GM21381 (cell line): ENCODE measurements around the gene EHF.
"Not testable (repeated sequence)": the region's sequence is repeated elsewhere in the genome, so short reads cannot be mapped to it uniquely, and the experiment has no call there.

ENCODE experiments used
- ATAC-seq: cut with Tn5 transposase; IDR thresholded peaks from one replicate; pipeline ENCODE4 v1.9.1; 2021; ENCODE audit warnings: mild to moderate bottlenecking, moderate library complexity; ENCODE audit not compliant: unreplicated experiment

Gene EHF

DNA sequence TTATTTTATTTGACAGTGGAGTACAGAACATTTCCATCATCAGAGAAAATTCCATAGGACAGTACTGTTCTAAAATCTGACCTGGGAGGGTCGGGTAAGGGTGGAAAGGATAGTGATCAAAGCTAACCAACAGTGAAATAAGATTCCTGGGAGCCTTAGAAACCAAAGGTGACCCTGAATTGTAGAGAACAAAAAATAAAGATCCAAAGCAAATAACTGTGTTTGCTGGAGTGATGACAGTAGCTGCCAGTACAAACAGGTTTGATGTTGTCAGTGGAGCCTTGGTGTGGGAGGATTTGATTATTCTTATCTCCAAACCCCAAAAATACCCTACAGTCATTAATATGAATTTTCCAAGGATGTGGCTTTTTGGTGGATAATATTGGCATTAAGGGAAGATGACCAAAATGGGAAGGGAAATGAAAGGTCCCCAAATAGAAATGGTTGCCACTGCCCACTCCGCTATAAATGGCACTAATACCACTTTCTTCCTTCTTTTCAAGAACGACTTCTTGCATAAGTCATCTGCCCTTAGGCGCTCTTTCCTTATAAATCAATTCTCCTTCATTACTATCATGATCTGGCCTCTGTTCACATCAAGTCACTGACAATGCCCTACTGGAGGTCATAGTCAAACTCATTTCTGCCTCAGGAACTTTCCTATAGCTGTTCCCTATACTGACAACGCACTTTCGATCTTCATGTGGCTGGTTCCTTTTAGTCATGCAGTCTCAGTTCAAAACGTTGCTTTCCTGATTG is 44.4 kb downstream of the EHF start:
- no peak for ATAC-seq

DNA sequence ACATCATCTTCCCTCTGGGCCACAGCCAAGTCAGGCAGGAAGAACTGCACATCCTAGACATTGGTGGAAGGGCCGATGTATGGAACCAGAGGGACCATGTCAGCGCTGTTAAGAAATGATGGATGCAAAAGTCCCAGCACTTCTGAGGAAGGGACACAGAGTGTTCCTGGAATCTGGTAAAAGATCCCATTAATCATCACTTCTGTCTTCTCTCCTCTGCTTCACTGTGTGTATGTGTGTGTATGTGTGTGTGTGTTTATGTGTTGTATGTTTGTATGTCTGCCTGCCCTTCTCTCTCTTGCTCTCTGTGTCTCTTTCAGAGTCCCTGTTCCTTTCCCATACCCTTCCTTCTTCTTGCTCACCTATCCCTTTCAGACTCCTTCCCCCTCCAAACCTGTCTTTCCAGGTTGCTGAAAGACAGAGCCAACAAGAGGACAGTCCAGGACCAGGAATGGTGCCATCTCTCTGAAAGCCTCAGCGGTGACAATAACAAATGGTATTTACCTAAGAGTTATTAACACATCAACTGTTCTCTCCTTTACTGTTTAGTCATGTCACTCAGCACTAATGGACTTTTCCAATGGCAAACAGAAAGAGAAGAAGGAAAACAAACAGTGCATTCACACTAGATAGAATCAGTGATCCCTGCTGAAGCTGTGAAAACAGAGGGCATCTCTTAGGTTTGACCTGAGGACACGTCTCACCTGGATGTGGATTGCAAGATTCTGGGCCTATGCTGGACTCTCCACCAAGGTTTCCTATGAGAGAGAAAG is 47.1 kb downstream of the EHF start:
- ATAC-seq = no peak

DNA sequence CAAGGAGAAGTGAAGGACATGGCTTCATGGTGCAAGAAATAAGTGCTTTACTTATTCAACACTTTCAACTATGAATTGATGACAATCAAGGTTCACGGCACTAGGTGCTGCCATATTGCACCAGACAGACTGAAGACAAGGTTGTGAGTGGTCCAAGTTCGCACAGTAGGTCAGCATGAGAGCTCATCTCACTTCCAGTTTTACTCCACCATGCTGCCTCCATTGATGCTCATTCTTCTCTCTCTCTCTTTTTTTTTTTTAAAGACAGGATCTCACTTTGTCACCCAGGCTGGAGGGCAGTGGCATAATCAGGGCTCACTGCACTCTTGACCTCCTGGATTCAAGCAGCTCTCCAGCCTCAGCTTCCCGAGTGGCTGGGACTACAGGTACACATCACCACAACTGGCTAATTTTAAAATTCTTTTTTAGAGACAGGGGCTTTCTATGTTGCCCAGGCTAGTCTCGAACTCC is 47.7 kb downstream of the EHF start:
- no peak for ATAC-seq

DNA sequence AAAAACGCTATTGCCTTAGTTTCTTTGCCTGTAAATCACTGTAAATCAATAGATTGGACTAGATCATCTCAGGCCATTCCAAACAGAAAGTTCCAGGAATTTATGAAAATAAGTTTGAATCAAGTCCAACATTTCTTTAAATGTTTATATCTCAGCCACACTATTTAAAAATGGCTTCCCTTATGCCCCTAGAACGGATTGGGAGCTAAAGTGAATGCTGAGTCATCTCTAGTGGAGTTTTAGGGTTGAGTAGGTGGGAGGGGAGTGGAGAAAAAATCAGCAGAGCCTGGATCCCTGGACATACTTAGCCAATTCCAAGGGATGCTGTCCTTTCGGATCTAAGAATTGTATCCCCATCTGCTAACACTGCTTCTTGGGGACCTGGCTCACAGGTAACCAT is 48.6 kb downstream of the EHF start:
- ATAC-seq = no peak

DNA sequence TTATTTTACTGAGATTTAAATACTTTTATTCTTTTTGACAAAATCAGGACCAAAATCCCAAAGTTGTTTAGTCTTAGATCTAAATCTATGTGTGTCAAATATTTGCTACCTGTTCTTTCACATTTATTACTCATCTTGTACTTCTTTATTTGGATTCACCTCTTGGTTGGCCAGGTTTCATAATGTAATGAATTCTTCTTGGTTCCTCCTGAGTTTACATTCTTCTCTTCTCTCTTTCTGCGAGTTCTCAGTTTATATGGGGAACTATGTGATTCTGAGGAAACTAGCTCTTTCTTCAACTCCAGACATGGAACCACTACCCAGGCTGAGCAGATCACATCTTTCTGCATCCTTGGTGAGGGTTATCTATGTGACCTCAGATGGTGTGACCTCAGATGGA is 50.2 kb downstream of the EHF start:
- no peak for ATAC-seq

DNA sequence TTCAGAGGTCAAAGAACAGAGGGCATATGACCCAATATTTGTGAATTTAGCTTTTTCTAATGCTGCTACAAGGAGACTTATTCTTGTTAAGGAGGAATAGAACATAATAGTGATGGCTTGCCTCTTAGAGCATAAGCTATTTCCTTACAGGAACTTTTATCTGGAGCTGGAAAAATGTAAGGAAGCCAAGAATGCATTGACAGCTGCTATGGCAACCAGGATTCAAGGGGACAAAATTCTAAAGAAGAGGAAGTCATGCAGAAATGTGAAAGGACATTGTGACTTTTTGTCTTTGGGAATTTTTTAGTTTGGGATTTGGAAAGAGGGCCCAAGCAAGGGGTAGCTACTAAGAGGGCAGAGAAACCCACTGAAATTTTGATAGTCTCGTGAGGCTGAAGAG is 51.1 kb downstream of the EHF start:
- ATAC-seq = no peak

DNA sequence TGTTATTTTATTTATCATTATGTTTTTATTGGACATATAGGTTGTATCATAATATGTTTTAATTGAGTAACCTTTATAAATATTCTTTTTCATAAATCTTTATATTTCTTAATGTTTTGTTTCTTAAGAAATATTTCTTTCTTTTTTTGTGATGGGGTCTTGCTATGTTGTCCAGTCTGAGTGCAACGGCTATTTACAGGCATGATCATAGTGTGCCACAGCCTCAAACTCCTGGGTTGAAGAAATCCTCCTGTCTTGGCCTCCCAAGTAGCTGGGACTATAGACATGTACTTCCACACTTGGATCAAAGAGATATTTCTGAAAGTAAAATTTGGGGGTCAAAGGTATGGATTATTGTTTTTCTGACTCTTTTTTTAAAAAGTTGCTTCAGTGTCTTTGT is 53.1 kb downstream of the EHF start:
- no peak for ATAC-seq

DNA sequence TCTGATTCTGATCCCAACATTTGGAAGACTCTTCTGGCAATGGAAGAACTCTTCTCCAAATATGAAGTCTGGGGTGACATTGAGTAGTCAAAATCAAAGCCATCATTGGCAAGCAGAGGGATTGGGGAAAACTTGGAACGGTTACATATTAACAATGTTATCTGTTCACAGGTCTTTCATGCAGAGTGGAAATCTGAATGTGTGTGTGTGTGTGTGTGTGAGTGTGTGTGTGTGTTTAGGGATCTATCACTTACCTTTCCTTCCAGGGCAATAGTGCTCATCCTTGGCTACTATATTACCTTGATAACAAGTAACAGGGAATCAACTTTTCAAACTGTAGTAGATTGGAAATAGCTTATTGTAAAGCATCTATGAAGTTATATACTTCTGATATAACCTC is 55.3 kb downstream of the EHF start:
- no peak for ATAC-seq

DNA sequence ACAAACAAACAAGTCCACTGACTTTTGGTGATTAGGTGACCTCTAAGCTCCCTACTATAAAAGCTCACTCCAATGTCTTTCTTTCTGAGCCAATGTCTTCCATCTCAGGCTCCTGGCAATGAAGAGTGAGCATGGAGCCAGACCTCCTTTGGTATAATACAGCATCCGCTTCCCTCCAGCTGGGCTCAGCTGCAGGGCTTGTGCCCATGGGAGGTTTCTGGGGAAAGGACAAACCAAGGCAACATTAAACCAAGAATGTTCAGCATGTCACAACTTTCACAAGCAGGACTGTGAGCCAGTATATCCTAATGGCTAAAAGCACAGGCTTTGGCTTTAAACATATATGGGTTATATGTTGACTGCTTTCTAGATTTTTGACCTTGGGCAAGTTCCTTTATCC is 58.8 kb downstream of the EHF start:
- ATAC-seq = no peak

DNA sequence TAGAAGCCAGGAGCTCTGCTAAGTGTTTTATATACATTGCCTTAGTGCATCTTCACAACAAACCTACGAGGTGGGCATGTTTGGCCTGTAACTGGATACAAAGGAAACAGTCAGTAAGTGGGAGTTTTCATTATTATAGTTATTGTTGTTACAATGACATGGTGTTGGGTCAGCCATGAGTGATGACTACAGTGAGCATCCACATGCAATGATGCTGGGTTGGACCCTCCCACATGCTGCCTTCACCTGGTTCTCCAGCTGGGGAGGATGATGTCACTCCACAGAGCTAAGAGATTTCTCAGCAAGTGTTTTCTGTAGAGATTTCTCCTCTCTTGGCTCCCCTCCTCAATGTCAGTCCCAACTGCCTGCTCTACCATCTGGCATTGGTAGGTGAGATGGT is 59.3 kb downstream of the EHF start:
- no peak for ATAC-seq

DNA sequence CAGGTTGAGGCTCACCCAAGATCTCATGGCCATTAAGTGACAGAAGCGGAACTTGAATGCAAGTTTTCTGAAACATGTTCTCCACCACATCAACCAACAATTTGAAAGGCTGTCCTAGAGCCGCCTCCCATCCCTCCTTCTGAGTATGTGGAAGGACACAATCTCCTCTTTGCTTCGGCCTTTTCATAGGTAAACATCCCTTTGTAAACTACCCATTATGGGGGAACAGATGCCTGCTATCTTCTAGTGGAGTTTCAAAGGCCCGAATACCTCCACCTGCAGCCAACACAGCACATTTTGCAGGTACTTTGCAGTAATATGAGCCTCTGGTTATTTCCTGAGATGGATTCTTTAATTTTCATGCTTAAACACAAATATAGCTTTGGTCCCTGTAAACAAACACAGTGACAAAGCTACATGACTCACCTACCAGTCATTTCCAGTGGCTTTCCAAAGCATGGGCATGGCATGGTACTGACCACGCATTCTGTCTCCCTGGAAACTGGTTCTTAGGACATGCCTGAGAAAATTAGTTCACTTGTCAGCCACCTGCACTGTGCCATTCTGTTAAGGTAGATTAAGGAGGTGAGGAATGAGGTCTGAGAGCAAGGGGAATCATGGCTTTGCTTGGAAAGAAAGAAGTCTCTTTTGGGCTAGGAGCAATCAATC is 60.2 kb downstream of the EHF start:
- ATAC-seq = no peak

DNA sequence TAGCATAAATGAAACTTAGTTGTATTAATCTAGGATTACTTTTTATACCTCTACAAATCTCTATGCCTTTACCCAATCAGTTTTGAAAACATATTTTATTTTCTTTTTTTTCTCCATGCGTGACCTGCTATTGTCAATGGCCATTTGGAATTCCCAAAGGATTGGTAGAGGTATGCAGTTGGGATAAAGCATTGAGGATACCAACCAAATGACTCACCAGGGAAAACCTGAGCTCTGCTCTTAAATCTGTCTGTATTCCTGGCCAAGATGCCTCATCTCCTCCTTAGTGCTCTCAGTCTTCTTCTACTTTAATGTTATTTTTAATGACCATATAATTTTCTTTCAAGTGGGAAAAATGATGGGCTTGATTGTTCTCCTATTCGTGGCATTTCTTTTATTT is 61.9 kb downstream of the EHF start:
- no peak for ATAC-seq

DNA sequence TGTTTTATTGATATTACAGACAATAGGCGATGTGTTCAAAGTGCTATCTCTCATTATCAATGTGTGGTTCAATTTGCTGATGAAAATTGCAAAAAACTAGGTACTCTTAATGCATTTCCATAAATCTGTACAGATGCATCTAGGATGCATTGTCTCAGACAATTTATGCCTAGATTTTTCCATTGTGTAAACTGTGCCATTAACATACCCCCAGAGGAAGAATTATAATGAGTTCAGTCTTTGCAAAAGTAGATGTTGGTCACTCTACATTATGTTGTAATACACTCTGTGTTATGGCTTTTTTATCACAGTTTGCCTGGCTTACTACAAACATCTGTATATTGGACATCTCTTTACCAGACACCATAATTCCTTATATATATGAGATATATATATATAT is 62.5 kb downstream of the EHF start:
- ATAC-seq = no peak

DNA sequence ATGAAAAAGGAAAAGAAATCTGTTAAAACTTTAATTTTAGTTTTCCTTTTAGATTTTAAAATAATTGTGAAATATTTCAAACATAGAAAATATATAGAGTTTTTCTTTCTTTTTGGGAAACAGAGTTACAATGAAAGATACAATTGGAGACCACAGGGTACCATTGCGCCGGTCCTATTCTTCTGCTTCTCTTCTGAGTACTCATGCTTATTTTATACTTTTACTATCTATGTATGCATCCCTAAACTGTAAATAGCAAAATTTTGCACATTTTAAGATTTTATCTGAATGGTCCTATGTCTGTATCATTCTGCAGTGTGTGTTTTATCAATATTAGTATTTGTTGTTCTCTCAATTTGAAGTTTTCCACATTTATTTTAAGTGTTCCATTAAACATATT is 65.0 kb downstream of the EHF start:
- ATAC-seq = no peak

DNA sequence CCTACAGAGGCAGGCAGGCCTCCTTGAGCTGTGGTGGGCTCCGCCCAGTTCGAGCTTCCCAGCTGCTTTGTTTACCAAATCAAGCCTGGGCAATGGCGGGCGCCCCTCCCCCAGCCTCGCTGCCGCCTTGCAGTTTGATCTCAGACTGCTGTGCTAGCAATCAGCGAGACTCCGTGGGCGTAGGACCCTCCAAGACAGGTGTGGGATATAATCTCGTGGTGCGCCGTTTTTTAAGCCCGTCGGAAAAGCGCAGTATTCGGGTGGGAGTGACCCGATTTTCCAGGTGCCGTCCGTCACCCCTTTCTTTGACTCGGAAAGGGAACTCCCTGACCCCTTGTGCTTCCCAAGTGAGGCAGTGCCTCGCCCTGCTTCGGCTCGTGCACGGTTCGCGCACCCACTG is 71.4 kb downstream of the EHF start:
- not testable (repeated sequence) for ATAC-seq

DNA sequence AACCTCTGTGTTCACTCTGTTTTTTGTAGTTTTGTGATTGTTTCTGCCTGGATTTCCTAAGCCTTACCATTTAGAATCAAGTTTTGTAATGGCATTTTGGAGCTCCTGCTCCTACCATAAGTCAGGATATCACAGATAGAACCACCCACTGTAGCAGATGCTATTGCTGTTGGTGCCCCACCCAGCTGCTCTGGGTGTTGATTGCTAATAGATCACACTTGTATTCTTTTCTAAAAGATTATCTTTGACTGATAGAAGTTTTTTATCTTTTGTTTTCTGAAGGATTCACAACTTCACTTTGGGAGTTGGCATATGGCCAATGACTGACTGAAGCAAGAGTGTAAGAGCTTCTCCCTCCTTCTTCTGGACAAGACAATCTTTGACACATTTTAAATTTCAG is 76.0 kb downstream of the EHF start:
- no peak for ATAC-seq

DNA sequence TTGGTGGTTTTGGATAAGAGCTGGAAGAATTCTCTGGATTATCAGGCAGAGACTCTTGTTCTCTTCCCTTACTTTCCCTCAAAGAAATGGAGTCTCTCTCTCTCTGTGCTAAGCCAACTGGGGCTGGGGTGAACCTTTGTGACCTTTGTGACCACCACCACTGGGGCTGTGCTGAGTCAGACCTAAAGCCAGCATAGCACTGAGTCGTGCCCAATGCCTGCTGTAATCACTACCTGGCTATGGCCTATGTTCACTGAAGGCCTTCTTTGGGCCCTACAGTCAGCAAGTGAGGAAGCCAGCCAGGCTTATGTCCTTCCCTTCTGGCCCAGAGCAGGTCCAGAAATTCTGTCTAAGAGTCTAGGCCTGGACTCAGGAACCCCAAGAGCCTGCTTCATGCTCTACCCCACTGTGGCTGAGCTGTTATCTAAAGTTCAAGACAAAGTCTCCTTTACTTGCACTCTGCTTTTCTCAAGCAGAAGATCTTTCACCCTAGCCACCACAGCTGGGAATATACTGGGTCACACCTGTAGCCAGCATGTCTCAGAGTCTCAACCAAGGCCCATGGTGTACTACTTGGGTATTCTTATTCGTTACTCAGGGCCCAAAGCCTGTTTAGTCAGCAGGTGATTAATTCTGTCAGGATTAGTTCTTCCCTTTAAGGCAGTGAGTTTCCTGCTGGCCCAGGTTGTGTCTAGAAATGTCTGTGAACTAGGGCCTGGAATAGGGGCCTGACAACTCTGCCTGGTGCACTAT is 86.0 kb downstream of the EHF start:
- ATAC-seq = no peak

DNA sequence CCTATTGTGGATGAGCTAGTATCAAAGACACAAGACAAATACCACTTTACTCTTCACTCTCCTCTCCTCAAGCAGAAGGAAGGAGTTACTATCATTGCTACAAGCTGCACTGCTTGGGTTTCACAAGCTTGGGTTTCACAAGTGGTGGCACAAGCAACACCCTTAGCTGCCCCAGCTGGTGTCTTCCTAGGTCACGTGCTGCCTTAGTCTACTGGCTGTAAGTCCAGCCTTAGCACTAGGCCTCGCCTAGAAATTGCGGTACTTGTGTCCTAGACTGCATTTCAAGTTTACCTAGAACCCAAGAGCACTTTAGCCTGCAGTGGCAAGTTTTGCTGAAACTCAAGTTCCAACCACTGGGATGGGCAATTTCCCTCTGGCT is 86.6 kb downstream of the EHF start:
- no peak for ATAC-seq
